Mesendoderm (in vitro differentiated cells): ENCODE data around the gene PALD1.

ENCODE experiments used
- DNase-seq: peaks from one replicate; pipeline ENCODE4 v3.0.0; 2013
- H2AK5ac ChIP-seq: 2 replicates; pipeline ENCODE4 v1.6.1; 2013; ENCODE audit warnings: low read length, inconsistent platforms
- H2BK120ac ChIP-seq: 2 replicates; pipeline ENCODE4 v1.6.1; 2013; ENCODE audit warnings: low read depth, mild to moderate bottlenecking, low read length, moderate library complexity, mixed read lengths
- H2BK15ac ChIP-seq: replicated peaks from 2 replicates; pipeline ENCODE4 v1.6.1; 2013; ENCODE audit warnings: low read depth, mild to moderate bottlenecking, moderate library complexity
- H2BK5ac ChIP-seq: 2 replicates; pipeline ENCODE4 v1.6.1; 2013; ENCODE audit warnings: low read length, inconsistent platforms
- H3K18ac ChIP-seq: 2 replicates; pipeline ENCODE4 v1.6.1; 2013; ENCODE audit warnings: mild to moderate bottlenecking, low read length, mixed read lengths
- H3K23ac ChIP-seq: one replicate; pipeline ENCODE4 v1.6.1; 2013; ENCODE audit warnings: low read length
- H3K27ac ChIP-seq: 2 replicates; pipeline ENCODE4 v1.5.1; 2013; ENCODE audit warnings: low read depth, mild to moderate bottlenecking, inconsistent platforms, low read length, moderate library complexity
- H3K27me3 ChIP-seq: 2 replicates; pipeline ENCODE4 v1.6.1; 2013; ENCODE audit warnings: low read length, control low read depth, mild to moderate bottlenecking, inconsistent platforms; ENCODE audit not compliant: insufficient read depth, poor library complexity
- H3K36me3 ChIP-seq: 2 replicates; pipeline ENCODE4 v1.6.1; 2013; ENCODE audit warnings: low read length, inconsistent platforms; ENCODE audit not compliant: control insufficient read depth, insufficient read depth
- H3K4ac ChIP-seq: one replicate; pipeline ENCODE4 v1.6.1; 2013; ENCODE audit warnings: low read depth, mild to moderate bottlenecking, low read length, moderate library complexity
- H3K4me1 ChIP-seq: 2 replicates; pipeline ENCODE4 v1.6.1; 2013; ENCODE audit warnings: low read depth, low read length, inconsistent platforms; ENCODE audit not compliant: control insufficient read depth
- H3K4me2 ChIP-seq: 2 replicates; pipeline ENCODE4 v1.6.1; 2013; ENCODE audit warnings: low read length
- H3K4me3 ChIP-seq: 2 replicates; pipeline ENCODE4 v1.5.1; 2013; ENCODE audit warnings: mild to moderate bottlenecking, low read length
- H3K56ac ChIP-seq: one replicate; pipeline ENCODE4 v1.6.1; 2013; ENCODE audit warnings: low read length
- H3K79me1 ChIP-seq: 2 replicates; pipeline ENCODE4 v1.6.1; 2013; ENCODE audit warnings: low read length, inconsistent platforms
- H3K79me2 ChIP-seq: 2 replicates; pipeline ENCODE4 v1.6.1; 2013; ENCODE audit warnings: mild to moderate bottlenecking, low read length; ENCODE audit not compliant: control insufficient read depth, insufficient read depth
- H3K9ac ChIP-seq: 2 replicates; pipeline ENCODE4 v1.6.1; 2013; ENCODE audit warnings: low read length, inconsistent platforms
- H4K5ac ChIP-seq: one replicate; pipeline ENCODE4 v1.6.1; 2013; ENCODE audit warnings: low read length
- H4K8ac ChIP-seq: one replicate; pipeline ENCODE4 v1.6.1; 2013; ENCODE audit warnings: low read depth, mild to moderate bottlenecking, control low read depth, low read length, moderate library complexity
- WGBS: extraction: QIAGEN DNeasy Blood & Tissue Kit; methylation state at CpG from one replicate; pipeline ENCODE4 v1.1.7; 2013; ENCODE audit warnings: low lambda C conversion rate, missing lambda C conversion rate; ENCODE audit not compliant: insufficient coverage; ENCODE audit errors: extremely low coverage; 5-methylcytosine and 5-hydroxymethylcytosine counted together

Gene PALD1

GRCh38 chr10:70456164-70456563 lies 22.4 kb upstream of the PALD1 start:
- H3K27ac ChIP-seq: peak overlapping the region; percentile 72
- peak overlapping the region; percentile 3 for H3K23ac ChIP-seq
- H2AK5ac ChIP-seq: peak overlapping the region; percentile 17
- H3K36me3 ChIP-seq: no peaks in the 10 kb centered on the region
- peak overlapping the region; percentile 18 for H2BK120ac ChIP-seq
- no peak overlapping the region for H4K5ac ChIP-seq
- H3K4me2 ChIP-seq: no peak overlapping the region
- no peak overlapping the region for H3K4me3 ChIP-seq
- H2BK5ac ChIP-seq: peak overlapping the region; percentile 14
- WGBS: no CpG with 5 or more reads among the region's 8 CpGs
- no peak overlapping the region for H2BK15ac ChIP-seq
- peak overlapping the region; percentile 82 for H3K56ac ChIP-seq
- H3K18ac ChIP-seq: peak overlapping the region; percentile 51
- H3K27me3 ChIP-seq: no peaks in the 10 kb centered on the region
- H3K79me1 ChIP-seq: no peaks in the 10 kb centered on the region
- H4K8ac ChIP-seq: no peak overlapping the region
- DNase-seq: peak; percentile 78
- peak overlapping the region; percentile 30 for H3K9ac ChIP-seq
- H3K79me2 ChIP-seq: no peaks in the 10 kb centered on the region
- peaks cover 16% of the 10 kb centered on the region for H3K4me1 ChIP-seq
- peak overlapping the region; percentile 56 for H3K4ac ChIP-seq

- Histone ChIP-seq H3K9ac (peak overlapping the region; percentile 67), H3K4ac (peak overlapping the region; percentile 26), H2BK5ac (no peak overlapping the region), H2BK120ac (peak overlapping the region; percentile 6), H4K8ac (no peak overlapping the region), H3K4me1 (peaks cover 16% of the 10 kb centered on the region), H2BK15ac (no peak overlapping the region), H3K4me2 (peak overlapping the region; percentile 77), H3K23ac (peak overlapping the region; percentile 56), H4K5ac (no peak overlapping the region), H3K27me3 (no peaks in the 10 kb centered on the region), H3K79me1 (no peaks in the 10 kb centered on the region), H3K56ac (peak overlapping the region; percentile 84), H3K27ac (peak overlapping the region; percentile 77), H3K4me3 (no peak overlapping the region), H3K36me3 (no peaks in the 10 kb centered on the region), H3K79me2 (no peaks in the 10 kb centered on the region), H3K18ac (peak overlapping the region; percentile 77), H2AK5ac (no peak overlapping the region)
- DNase-seq: no peak
- WGBS: no CpG with 5 or more reads among the region's 17 CpGs
Measured at GRCh38 chr10:70457759-70458305, 20.7 kb upstream of the PALD1 start.

- H3K4me1 ChIP-seq: peaks cover 16% of the 10 kb centered on the region
- peak overlapping the region; percentile 26 for H3K4ac ChIP-seq
- DNase-seq: peak; percentile 83
- no peaks in the 10 kb centered on the region for H3K79me1 ChIP-seq
- peak overlapping the region; percentile 84 for H3K56ac ChIP-seq
- H3K79me2 ChIP-seq: no peaks in the 10 kb centered on the region
- H3K4me3 ChIP-seq: peak overlapping the region; percentile 16
- peak overlapping the region; percentile 67 for H3K9ac ChIP-seq
- peak overlapping the region; percentile 77 for H3K4me2 ChIP-seq
- H2BK15ac ChIP-seq: no peak overlapping the region
- H3K27ac ChIP-seq: peak overlapping the region; percentile 77
- H3K27me3 ChIP-seq: no peaks in the 10 kb centered on the region
- H2BK120ac ChIP-seq: peak overlapping the region; percentile 6
- H2AK5ac ChIP-seq: no peak overlapping the region
- H3K36me3 ChIP-seq: no peaks in the 10 kb centered on the region
- WGBS: no CpG with 5 or more reads among the region's 62 CpGs
- peak overlapping the region; percentile 44 for H4K8ac ChIP-seq
- H3K23ac ChIP-seq: peak overlapping the region; percentile 56
- no peak overlapping the region for H2BK5ac ChIP-seq
- peak overlapping the region; percentile 77 for H3K18ac ChIP-seq
- no peak overlapping the region for H4K5ac ChIP-seq
Measured at GRCh38 chr10:70458329-70459060, 20.1 kb upstream of the PALD1 start.

- Histone ChIP-seq H3K27me3 (no peaks in the 10 kb centered on the region), H3K18ac (no peak overlapping the region), H2BK120ac (no peak overlapping the region), H4K8ac (no peak overlapping the region), H3K4me2 (peak overlapping the region; percentile 14), H3K9ac (peak overlapping the region; percentile 9), H2AK5ac (no peak overlapping the region), H2BK5ac (no peak overlapping the region), H3K56ac (peak overlapping the region; percentile 84), H3K4me1 (peaks cover 16% of the 10 kb centered on the region), H3K27ac (peak overlapping the region; percentile 77), H3K79me1 (no peaks in the 10 kb centered on the region), H4K5ac (no peak overlapping the region), H3K4ac (peak overlapping the region; percentile 26), H3K23ac (peak overlapping the region; percentile 7), H3K4me3 (no peak overlapping the region), H3K36me3 (no peaks in the 10 kb centered on the region), H2BK15ac (no peak overlapping the region), H3K79me2 (no peaks in the 10 kb centered on the region)
- WGBS: no CpG with 5 or more reads among the region's 19 CpGs
- peak; percentile 84 for DNase-seq
Measured at GRCh38 chr10:70459061-70459773, 19.4 kb upstream of the PALD1 start.

- no peak for DNase-seq
- Histone ChIP-seq H4K5ac (no peak overlapping the region), H2BK120ac (no peak overlapping the region), H3K27me3 (no peaks in the 10 kb centered on the region), H3K56ac (peak overlapping the region; percentile 59), H2BK5ac (no peak overlapping the region), H3K9ac (peak overlapping the region; percentile 9), H3K36me3 (no peaks in the 10 kb centered on the region), H3K23ac (peak overlapping the region; percentile 7), H3K79me1 (no peaks in the 10 kb centered on the region), H3K4me3 (no peak overlapping the region), H2AK5ac (no peak overlapping the region), H3K4me1 (peaks cover 16% of the 10 kb centered on the region), H3K27ac (no peak overlapping the region), H3K4ac (no peak overlapping the region), H2BK15ac (no peak overlapping the region), H4K8ac (no peak overlapping the region), H3K18ac (no peak overlapping the region), H3K79me2 (no peaks in the 10 kb centered on the region), H3K4me2 (no peak overlapping the region)
- WGBS: no CpG with 5 or more reads among the region's 29 CpGs
Measured at GRCh38 chr10:70459774-70460490, 18.6 kb upstream of the PALD1 start.
